ENCODE results near the gene TMEM52. TPM values are rescaled to one million over a fixed set of nuclear protein-coding genes. Genes with fewer than 3 reads are reported as not detected.

TMEM52 gene
- polyA plus RNA-seq, 1 donor from 2014 or later, result 0.89 TPM

- Histone ChIP-seq H3K4me2 (ENCODE audit: low read length) (no peak overlapping the region), H3K4me3 (ENCODE audit: low read length) (no peak overlapping the region), H2AFZ (ENCODE audit: low read depth, low read length) (no peak overlapping the region), H3K27ac (ENCODE audit: low read length) (no peak overlapping the region), H3K9me2 (ENCODE audit: insufficient read depth, low read length) (no peaks in the 10 kb centered on the region), H3K27me3 (ENCODE audit: insufficient read depth, low read depth, low read length) (no peaks in the 10 kb centered on the region), H3K36me3 (ENCODE audit: insufficient read depth, low read length) (no peaks in the 10 kb centered on the region), H3K9me3 (ENCODE audit: low read length) (no peaks in the 10 kb centered on the region), H3K79me2 (replicated peaks; ENCODE audit: insufficient read depth, low read length) (no peaks in the 10 kb centered on the region), H3K9ac (ENCODE audit: low read length) (no peak overlapping the region), H3F3A (ENCODE audit: insufficient read depth, low read length, poor library complexity, severe bottlenecking) (no peaks in the 10 kb centered on the region), H4K20me1 (ENCODE audit: insufficient read depth) (no peaks in the 10 kb centered on the region)
- TF ChIP-seq CTCF (IDR thresholded peaks at IDR 0.05; ENCODE audit: poor library complexity, severe bottlenecking), result no peak
- TF ChIP-seq SMC3 (conservative IDR thresholded peaks at IDR 0.05; ENCODE audit: poor library complexity), result no peak
- TF ChIP-seq EP300 (conservative IDR thresholded peaks at IDR 0.05; ENCODE audit: poor library complexity, severe bottlenecking), result no peak
- no peak for TF ChIP-seq RAD21 (conservative IDR thresholded peaks at IDR 0.05)
- no peak for TF ChIP-seq POLR2AphosphoS5 (IDR thresholded peaks at IDR 0.05)
- no peak for TF ChIP-seq REST (IDR thresholded peaks at IDR 0.05; ENCODE audit: borderline replicate concordance)
- TF ChIP-seq TAF1 (IDR thresholded peaks at IDR 0.05; ENCODE audit: low read depth), result no peak
- TF ChIP-seq EZH2 (IDR thresholded peaks at IDR 0.05; ENCODE audit: borderline replicate concordance, insufficient read depth, low read length, poor library complexity, severe bottlenecking), result no peak
- no peak for TF ChIP-seq MXI1 (conservative IDR thresholded peaks at IDR 0.05; ENCODE audit: poor library complexity, severe bottlenecking)
These were observed 17.3 kb downstream of the TMEM52 start for GRCh38 chr1:1901641-1902294.

- no peaks in the 10 kb centered on the region for H3K9me3 ChIP-seq (ENCODE audit: low read length)
- TF ChIP-seq MXI1 (conservative IDR thresholded peaks at IDR 0.05; ENCODE audit: poor library complexity, severe bottlenecking) (no peak), POLR2AphosphoS5 (IDR thresholded peaks at IDR 0.05) (no peak), TAF1 (IDR thresholded peaks at IDR 0.05; ENCODE audit: low read depth) (no peak), EZH2 (IDR thresholded peaks at IDR 0.05; ENCODE audit: borderline replicate concordance, insufficient read depth, low read length, poor library complexity, severe bottlenecking) (no peak), REST (IDR thresholded peaks at IDR 0.05; ENCODE audit: borderline replicate concordance) (no peak), SMC3 (conservative IDR thresholded peaks at IDR 0.05; ENCODE audit: poor library complexity) (no peak), CTCF (IDR thresholded peaks at IDR 0.05; ENCODE audit: poor library complexity, severe bottlenecking) (no peak), RAD21 (conservative IDR thresholded peaks at IDR 0.05) (no peak), EP300 (conservative IDR thresholded peaks at IDR 0.05; ENCODE audit: poor library complexity, severe bottlenecking) (no peak)
- H3K9ac ChIP-seq (ENCODE audit: low read length), result no peak overlapping the region
- H4K20me1 ChIP-seq (ENCODE audit: insufficient read depth), result no peaks in the 10 kb centered on the region
- no peak overlapping the region for H3K4me2 ChIP-seq (ENCODE audit: low read length)
- H3K27ac ChIP-seq (ENCODE audit: low read length), result no peak overlapping the region
- H2AFZ ChIP-seq (ENCODE audit: low read depth, low read length), result no peak overlapping the region
- no peaks in the 10 kb centered on the region for H3F3A ChIP-seq (ENCODE audit: insufficient read depth, low read length, poor library complexity, severe bottlenecking)
- H3K4me3 ChIP-seq (ENCODE audit: low read length), result no peak overlapping the region
- no peaks in the 10 kb centered on the region for H3K9me2 ChIP-seq (ENCODE audit: insufficient read depth, low read length)
- no peaks in the 10 kb centered on the region for H3K36me3 ChIP-seq (ENCODE audit: insufficient read depth, low read length)
- H3K79me2 ChIP-seq (replicated peaks; ENCODE audit: insufficient read depth, low read length), result no peaks in the 10 kb centered on the region
- H3K27me3 ChIP-seq (ENCODE audit: insufficient read depth, low read depth, low read length), result no peaks in the 10 kb centered on the region
These were observed 18.0 kb downstream of the TMEM52 start for GRCh38 chr1:1900883-1901640.
